OCI-LY1 (cell line): ENCODE measurements around the gene WDR45.

Experiments used
- H2AFZ ChIP-seq: fragments of 200-600 bp; sonication (generic), shearing (Covaris generic); 2 replicates; pipeline ENCODE4 v1.6.0; 2014; ENCODE audit warnings: antibody characterized with exemption, mild to moderate bottlenecking, low read length
- H3F3A ChIP-seq: fragments of 200-600 bp; sonication (generic), shearing (Covaris generic); 2 replicates; pipeline ENCODE4 v1.6.0; 2014; ENCODE audit warnings: mild to moderate bottlenecking, antibody characterized with exemption, low read length, moderate library complexity; ENCODE audit not compliant: insufficient read depth
- H3K27ac ChIP-seq: fragments of 200-600 bp; sonication (generic); 2 replicates; pipeline ENCODE4 v1.5.1; 2014; ENCODE audit warnings: low read length, mixed run types, mild to moderate bottlenecking, low read depth; ENCODE audit not compliant: poor library complexity, severe bottlenecking
- H3K27me3 ChIP-seq: fragments of 200-600 bp; sonication (generic); 2 replicates; pipeline ENCODE4 v1.6.0; 2014; ENCODE audit warnings: antibody characterized with exemption, mild to moderate bottlenecking, low read length, moderate library complexity; ENCODE audit not compliant: insufficient read depth
- H3K36me3 ChIP-seq: fragments of 200-600 bp; sonication (generic); 2 replicates; pipeline ENCODE4 v1.6.1; 2014; ENCODE audit warnings: mild to moderate bottlenecking, antibody characterized with exemption, low read length, moderate library complexity, mixed read lengths; ENCODE audit not compliant: insufficient read depth
- H3K4me1 ChIP-seq: fragments of 200-600 bp; sonication (generic); 2 replicates; pipeline ENCODE4 v1.5.1; 2014; ENCODE audit warnings: mild to moderate bottlenecking, low read length, moderate library complexity; ENCODE audit not compliant: insufficient read depth, severe bottlenecking
- H3K4me2 ChIP-seq: fragments of 200-600 bp; sonication (generic), shearing (Covaris generic); 2 replicates; pipeline ENCODE4 v1.6.1; 2014; ENCODE audit warnings: low read length
- H3K4me3 ChIP-seq: fragments of 200-600 bp; sonication (generic); 2 replicates; pipeline ENCODE4 v1.5.1; 2014; ENCODE audit warnings: low read length, low read depth, mild to moderate bottlenecking, mixed read lengths; ENCODE audit not compliant: poor library complexity, severe bottlenecking
- H3K79me2 ChIP-seq: fragments of 200-600 bp; shearing (Covaris generic); 2 replicates; pipeline ENCODE4 v1.6.1; 2016; ENCODE audit warnings: mixed run types, low read length, mixed read lengths; ENCODE audit not compliant: insufficient read depth
- H3K9ac ChIP-seq: fragments of 200-600 bp; sonication (generic), shearing (Covaris generic); 2 replicates; pipeline ENCODE4 v1.6.1; 2014; ENCODE audit warnings: mild to moderate bottlenecking, low read length, mixed read lengths
- H3K9me2 ChIP-seq: fragments of 200-600 bp; sonication (generic), shearing (Covaris generic); 2 replicates; pipeline ENCODE4 v1.6.1; 2014; ENCODE audit warnings: low read depth, mild to moderate bottlenecking, low read length, mixed read lengths
- H3K9me3 ChIP-seq: fragments of 200-600 bp; shearing (Covaris generic); 2 replicates; pipeline ENCODE4 v1.6.1; 2014; ENCODE audit warnings: low read length, mixed read lengths
- H4K20me1 ChIP-seq: fragments of 200-600 bp; sonication (generic), shearing (Covaris generic); 2 replicates; pipeline ENCODE4 v1.6.0; 2016; ENCODE audit warnings: mild to moderate bottlenecking, low read length; ENCODE audit not compliant: insufficient read depth
- EZH2 ChIP-seq: fragments of 200-600 bp; sonication (generic), shearing (Covaris generic); IDR thresholded peaks from 2 replicates; pipeline ENCODE4 v1.8.0; 2017; ENCODE audit warnings: borderline replicate concordance, mixed run types, mild to moderate bottlenecking, antibody characterized with exemption, low read length, moderate library complexity, mixed read lengths
- TF ChIP-seq, protein P1 (sequence below): fragments of 200-600 bp; sonication (generic), shearing (Covaris generic); IDR thresholded peaks from 2 replicates; pipeline ENCODE4 v1.5.1; 2017; ENCODE audit warnings: mild to moderate bottlenecking, antibody characterized with exemption, low read length, moderate library complexity, mixed read lengths

The WDR45 gene

DNA sequence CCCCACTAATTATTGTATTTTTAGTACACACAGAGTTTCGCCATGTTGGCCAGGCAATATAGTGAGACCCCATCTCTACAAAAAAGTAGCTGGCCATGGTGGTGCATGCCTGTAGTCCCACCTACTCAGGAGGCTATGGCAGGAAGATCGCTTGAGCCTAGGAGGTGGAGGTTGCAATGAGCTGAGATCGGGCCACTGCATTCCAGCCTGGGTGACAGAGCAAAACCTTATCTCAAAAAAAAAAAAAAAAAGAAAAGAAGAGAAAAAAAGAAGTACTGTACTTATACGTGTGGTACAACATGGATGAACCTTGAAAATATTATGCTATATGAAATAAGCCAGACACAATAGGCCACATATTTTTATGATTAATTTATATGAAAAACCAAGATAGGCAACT, 9.9 kb upstream of the WDR45 start:
- Histone ChIP-seq H4K20me1 (no peaks in the 10 kb centered on the region), H2AFZ (no peak overlapping the region), H3K36me3 (no peaks in the 10 kb centered on the region), H3K9me3 (no peaks in the 10 kb centered on the region), H3K4me2 (no peak overlapping the region), H3K79me2 (no peaks in the 10 kb centered on the region), H3K27me3 (no peaks in the 10 kb centered on the region), H3K9ac (no peak overlapping the region), H3K27ac (no peak overlapping the region), H3K4me3 (no peak overlapping the region), H3F3A (no peaks in the 10 kb centered on the region), H3K4me1 (no peaks in the 10 kb centered on the region), H3K9me2 (no peaks in the 10 kb centered on the region)
- no peak for TF ChIP-seq EZH2
- TF ChIP-seq, protein P1, sequence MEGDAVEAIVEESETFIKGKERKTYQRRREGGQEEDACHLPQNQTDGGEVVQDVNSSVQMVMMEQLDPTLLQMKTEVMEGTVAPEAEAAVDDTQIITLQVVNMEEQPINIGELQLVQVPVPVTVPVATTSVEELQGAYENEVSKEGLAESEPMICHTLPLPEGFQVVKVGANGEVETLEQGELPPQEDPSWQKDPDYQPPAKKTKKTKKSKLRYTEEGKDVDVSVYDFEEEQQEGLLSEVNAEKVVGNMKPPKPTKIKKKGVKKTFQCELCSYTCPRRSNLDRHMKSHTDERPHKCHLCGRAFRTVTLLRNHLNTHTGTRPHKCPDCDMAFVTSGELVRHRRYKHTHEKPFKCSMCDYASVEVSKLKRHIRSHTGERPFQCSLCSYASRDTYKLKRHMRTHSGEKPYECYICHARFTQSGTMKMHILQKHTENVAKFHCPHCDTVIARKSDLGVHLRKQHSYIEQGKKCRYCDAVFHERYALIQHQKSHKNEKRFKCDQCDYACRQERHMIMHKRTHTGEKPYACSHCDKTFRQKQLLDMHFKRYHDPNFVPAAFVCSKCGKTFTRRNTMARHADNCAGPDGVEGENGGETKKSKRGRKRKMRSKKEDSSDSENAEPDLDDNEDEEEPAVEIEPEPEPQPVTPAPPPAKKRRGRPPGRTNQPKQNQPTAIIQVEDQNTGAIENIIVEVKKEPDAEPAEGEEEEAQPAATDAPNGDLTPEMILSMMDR, result no peak

DNA sequence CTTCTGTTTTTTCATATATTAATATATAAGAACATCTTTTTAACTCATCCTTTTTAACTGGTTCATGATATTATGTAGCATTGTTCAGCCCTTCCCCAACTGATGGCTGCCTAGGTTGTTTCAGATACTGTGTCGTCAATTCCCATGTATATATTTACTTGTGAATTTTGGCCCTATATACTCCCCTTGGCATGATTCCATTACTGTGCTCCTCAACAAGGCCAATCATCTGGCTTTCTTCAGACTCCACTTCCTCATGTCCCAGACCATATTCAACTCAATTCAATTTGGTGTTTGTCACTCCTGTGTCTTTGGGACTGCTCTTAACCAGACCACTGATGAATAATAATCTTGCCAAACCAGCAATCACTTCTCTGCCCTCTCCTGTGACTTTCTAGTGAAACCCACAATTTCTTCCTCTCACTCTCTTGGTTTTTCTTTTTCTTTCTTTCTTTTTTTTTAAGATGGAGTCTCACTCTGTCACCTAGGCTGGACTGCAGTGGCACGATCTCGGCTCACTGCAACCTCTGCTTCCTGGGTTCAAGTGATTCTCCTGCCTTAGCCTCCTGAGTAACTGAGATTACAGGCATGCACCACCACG, 2.7 kb upstream of the WDR45 start:
- Histone ChIP-seq H3K4me1 (peaks cover 9% of the 10 kb centered on the region), H3K36me3 (peaks cover 2% of the 10 kb centered on the region; the same call in 1 of the 2 replicates), H3K4me3 (no peak overlapping the region), H3K9me2 (no peaks in the 10 kb centered on the region), H3K27me3 (no peaks in the 10 kb centered on the region), H3K9ac (no peak overlapping the region), H3K9me3 (no peaks in the 10 kb centered on the region), H3F3A (no peaks in the 10 kb centered on the region), H4K20me1 (no peaks in the 10 kb centered on the region), H2AFZ (no peak overlapping the region), H3K4me2 (no peak overlapping the region), H3K79me2 (no peaks in the 10 kb centered on the region), H3K27ac (no peak overlapping the region)
- TF ChIP-seq EZH2, result no peak
- TF ChIP-seq, protein P1, result no peak

DNA sequence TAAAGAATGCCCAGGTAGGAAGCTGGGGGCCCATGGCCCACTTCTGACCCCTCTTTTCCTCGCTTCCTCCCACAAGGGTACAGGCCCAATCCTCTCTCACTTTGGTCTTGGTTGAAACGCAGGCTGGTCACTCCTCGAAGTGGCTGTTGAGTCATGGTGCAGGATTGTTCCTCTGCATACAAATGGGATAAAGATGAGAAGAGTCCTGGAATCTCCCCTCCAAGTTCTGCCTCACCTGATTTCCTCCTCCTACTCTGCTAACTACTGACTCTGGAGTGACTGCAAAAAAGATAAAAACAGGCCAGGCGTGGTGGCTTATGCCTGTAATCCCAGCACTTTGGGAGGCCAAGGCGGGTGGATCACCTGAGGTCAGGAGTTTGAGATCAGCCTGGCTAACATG, 1.7 kb downstream of the WDR45 start:
- peaks cover 20% of the 10 kb centered on the region for H3K4me1 ChIP-seq
- H4K20me1 ChIP-seq, result no peaks in the 10 kb centered on the region
- no peak overlapping the region for H3K27ac ChIP-seq
- H3K9me3 ChIP-seq, result no peaks in the 10 kb centered on the region
- no peak overlapping the region for H3K9ac ChIP-seq
- no peak overlapping the region for H2AFZ ChIP-seq
- H3F3A ChIP-seq, result no peaks in the 10 kb centered on the region
- no peaks in the 10 kb centered on the region for H3K9me2 ChIP-seq
- no peaks in the 10 kb centered on the region for H3K27me3 ChIP-seq
- peaks cover 6% of the 10 kb centered on the region; the same call in 1 of the 2 replicates for H3K36me3 ChIP-seq
- H3K4me3 ChIP-seq, result no peak overlapping the region
- no peak for TF ChIP-seq EZH2
- TF ChIP-seq, protein P1, result no peak
- no peak overlapping the region for H3K4me2 ChIP-seq
- H3K79me2 ChIP-seq, result no peaks in the 10 kb centered on the region; the same call in 1 of the 2 replicates
